Measurements from ENCODE around the gene EIF4B. TPM values are rescaled to one million over a fixed set of nuclear protein-coding genes. Genes with fewer than 3 reads are reported as not detected.
A peak's percentile ranks its signal among the peaks of the same experiment; 100 is the strongest.

Gene EIF4B
- total RNA-seq, 3 donors from 2014 or later: 341 to 535 (median 345) TPM

GRCh38 chr12:53056296-53056695, 50.0 kb downstream of the EIF4B start:
- intact Hi-C loops (cut with DNase I, micrococcal nuclease): no loop called here
- no peaks in the 10 kb centered on the region for H3K9me3 ChIP-seq
- ATAC-seq (no peak), DNase-seq (no peak)
- H3K36me3 ChIP-seq (ENCODE audit: low read depth): no peaks in the 10 kb centered on the region
- H3K4me1 ChIP-seq (ENCODE audit: low read depth): peaks cover 33% of the 10 kb centered on the region
- TF ChIP-seq CTCF (IDR thresholded peaks at IDR 0.05): no peak
- H3K4me3 ChIP-seq: no peak overlapping the region

DNA sequence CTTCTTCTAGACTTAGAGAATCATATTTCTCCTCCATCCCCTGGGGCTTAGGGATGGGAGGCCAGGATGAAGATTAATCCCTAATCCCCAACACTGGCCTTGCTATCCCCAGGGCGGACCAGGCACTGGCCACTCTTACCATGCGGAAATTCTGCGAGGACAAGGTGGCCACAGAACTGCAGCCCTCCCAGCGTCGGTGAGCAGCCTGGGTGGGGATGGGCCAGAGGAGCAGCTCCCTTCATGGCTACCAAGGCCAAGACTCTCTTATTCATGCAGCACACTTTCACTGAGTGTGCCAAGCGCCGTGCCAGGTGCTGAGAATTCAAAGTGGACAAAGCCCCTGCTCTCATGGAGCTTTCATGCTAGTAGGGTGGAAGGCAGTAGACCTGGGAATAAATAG, 50.6 kb downstream of the EIF4B start:
- DNase-seq: no peak
- no peak for ATAC-seq
- H3K36me3 ChIP-seq (ENCODE audit: low read depth): no peaks in the 10 kb centered on the region
- no peak for TF ChIP-seq CTCF (IDR thresholded peaks at IDR 0.05)
- peaks cover 33% of the 10 kb centered on the region for H3K4me1 ChIP-seq (ENCODE audit: low read depth)
- intact Hi-C loops (cut with DNase I, micrococcal nuclease): no loop called here
- H3K9me3 ChIP-seq: no peaks in the 10 kb centered on the region
- H3K4me3 ChIP-seq: no peak overlapping the region

- peaks cover 28% of the 10 kb centered on the region for H3K4me1 ChIP-seq (ENCODE audit: low read depth)
- DNase-seq (peak in 1 of 3 donors; percentile 27), ATAC-seq (no peak)
- intact Hi-C loops (cut with DNase I, micrococcal nuclease): no loop called here
- no peak for TF ChIP-seq CTCF (IDR thresholded peaks at IDR 0.05)
- H3K36me3 ChIP-seq (ENCODE audit: low read depth): no peaks in the 10 kb centered on the region
- no peak overlapping the region for H3K4me3 ChIP-seq
- no peaks in the 10 kb centered on the region for H3K9me3 ChIP-seq
Measured at GRCh38 chr12:53057816-53058500, 51.7 kb downstream of the EIF4B start.

DNA sequence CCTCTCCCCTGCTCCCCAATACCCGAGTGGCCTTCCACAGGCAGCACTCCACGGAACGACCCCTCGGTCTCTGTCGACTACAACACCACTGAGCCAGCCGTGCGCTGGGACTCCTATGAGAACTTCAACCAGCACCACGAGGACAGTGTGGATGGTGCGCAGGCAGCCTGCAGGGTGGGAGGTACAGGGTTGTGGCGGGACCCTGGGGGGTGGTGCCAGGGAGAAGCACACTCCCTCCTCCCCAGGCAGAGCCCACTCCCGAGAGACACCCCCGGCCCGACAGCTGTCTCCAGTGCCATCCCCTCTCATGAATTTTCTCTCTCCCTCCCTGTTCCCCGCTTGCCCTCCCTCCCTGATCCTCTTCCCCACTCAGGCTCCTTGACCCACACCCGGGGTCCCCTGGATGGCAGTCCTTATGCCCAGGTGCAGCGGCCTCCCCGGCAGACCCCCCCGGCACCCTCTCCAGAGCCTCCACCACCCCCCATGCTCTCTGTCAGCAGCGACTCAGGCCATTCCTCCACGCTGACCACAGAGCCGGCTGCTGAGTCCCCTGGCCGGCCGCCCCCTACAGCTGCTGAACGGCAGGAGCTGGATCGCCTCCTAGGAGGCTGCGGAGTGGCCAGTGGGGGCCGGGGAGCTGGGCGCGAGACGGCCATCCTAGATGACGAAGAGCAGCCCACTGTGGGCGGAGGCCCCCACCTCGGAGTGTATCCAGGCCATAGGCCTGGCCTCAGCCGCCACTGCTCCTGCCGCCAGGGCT, 52.6 kb downstream of the EIF4B start:
- ATAC-seq: no peak
- H3K36me3 ChIP-seq (ENCODE audit: low read depth): no peaks in the 10 kb centered on the region
- peaks cover 19% of the 10 kb centered on the region for H3K4me1 ChIP-seq (ENCODE audit: low read depth)
- H3K9me3 ChIP-seq: no peaks in the 10 kb centered on the region
- no peak for TF ChIP-seq CTCF (IDR thresholded peaks at IDR 0.05)
- no peak overlapping the region for H3K4me3 ChIP-seq
- DNase-seq: peak in 1 of 3 donors; percentile 33
- intact Hi-C loops (cut with DNase I, micrococcal nuclease): no loop called here

GRCh38 chr12:53059434-53060063, 53.3 kb downstream of the EIF4B start:
- ATAC-seq: no peak
- Histone ChIP-seq H3K36me3 (ENCODE audit: low read depth) (no peaks in the 10 kb centered on the region), H3K4me3 (no peak overlapping the region), H3K4me1 (ENCODE audit: low read depth) (peaks cover 17% of the 10 kb centered on the region), H3K9me3 (no peaks in the 10 kb centered on the region)
- intact Hi-C loops (cut with DNase I, micrococcal nuclease): loop anchor here (5.0 to 10.0 kb wide), 2 partner anchors 38 to 135 kb away; partner anchors contain the start of gene IGFBP6 (in 1 of the 2)
- peak in 1 of 3 donors; percentile 26 for DNase-seq
- TF ChIP-seq CTCF (IDR thresholded peaks at IDR 0.05): no peak

Measured in mucosa of descending colon (tissue), 3 donors.